HG03039 (cell line): ENCODE results near the gene NPL.

Experiments
- ATAC-seq: cut with Tn5 transposase; IDR thresholded peaks from one replicate; pipeline ENCODE4 v1.9.1; 2021; ENCODE audit warnings: mild to moderate bottlenecking, moderate library complexity; ENCODE audit not compliant: unreplicated experiment

Gene NPL

GRCh38 chr1:182861994-182862393, 72.4 kb downstream of the NPL start:
- ATAC-seq: no peak

DNA sequence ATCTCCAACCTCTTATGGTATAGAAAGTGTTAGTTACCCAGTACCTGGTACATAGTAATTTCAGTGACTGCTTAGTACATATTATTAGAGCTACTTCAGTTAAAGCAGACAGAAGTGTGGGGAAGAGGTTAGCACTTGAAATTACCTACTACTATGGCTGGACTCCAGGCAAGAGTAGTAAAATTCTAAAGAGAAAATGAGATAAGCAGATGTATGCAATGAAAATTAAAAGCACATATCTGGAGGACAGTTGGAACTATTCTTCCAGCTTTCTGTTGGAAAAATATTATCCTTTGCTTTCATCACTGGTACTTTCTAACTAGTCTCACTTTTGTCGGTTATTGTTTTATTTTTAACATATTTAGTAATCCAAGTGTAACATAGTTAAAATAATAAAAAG, 73.3 kb downstream of the NPL start:
- no peak for ATAC-seq

DNA sequence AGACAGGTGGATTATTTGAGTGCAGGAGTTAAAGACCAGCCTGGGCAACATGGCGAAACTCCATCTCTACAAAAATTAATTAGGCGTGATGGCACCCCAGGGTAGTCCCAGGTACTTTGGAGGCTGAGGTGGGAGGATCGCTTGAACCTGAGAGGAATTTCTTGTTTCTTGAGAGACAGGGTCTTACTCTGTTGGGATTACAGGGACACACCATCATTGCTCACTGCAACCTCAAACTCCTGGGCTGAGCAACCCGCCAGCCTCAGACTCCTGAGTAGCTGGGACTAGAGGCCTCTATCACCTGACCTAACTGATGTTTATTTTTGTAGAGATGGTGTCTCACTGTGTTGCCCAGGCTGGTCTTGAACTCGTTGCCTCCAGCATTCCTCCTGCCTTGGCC, 74.4 kb downstream of the NPL start:
- no peak for ATAC-seq

DNA sequence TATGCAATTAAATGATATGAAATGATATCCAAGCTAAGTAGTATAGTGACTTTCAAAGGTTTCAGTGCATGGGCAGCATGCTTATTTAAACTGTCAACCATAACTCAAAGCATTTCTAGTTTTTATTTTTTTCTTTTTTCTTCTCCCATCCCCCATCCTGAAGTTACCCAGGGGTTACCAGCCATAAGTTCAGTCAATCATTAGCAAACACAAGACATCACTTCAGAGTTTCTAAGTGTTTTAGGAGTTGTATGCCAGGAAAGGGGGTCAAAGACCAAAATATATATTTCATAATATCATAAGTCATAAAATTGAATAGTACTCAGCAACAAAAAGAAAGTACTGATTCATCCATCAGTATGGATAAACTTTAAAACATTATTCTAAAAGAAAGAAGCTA, 78.3 kb downstream of the NPL start:
- ATAC-seq: no peak

DNA sequence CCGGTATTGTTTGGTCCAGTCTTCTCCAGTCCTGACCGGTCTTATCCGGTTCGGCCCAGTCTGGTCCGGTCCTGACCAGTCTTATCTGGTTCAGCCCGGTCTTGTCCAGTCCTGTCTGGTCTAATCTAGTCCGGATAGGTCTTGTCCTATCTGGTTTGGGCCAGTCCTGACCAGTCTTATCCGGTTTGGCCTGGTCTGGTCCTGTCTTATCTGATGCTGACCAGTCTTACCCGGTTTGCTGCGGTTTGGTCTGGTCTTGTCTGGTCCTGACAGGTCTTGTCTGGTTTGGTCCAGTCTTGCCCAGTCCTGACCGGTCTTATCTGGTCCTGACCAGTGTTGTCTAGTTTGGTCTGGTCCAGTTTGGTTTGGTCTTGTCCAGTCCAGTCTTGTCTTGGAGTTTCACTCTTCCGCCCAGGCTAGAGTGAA, 79.7 kb downstream of the NPL start:
- no peak for ATAC-seq

DNA sequence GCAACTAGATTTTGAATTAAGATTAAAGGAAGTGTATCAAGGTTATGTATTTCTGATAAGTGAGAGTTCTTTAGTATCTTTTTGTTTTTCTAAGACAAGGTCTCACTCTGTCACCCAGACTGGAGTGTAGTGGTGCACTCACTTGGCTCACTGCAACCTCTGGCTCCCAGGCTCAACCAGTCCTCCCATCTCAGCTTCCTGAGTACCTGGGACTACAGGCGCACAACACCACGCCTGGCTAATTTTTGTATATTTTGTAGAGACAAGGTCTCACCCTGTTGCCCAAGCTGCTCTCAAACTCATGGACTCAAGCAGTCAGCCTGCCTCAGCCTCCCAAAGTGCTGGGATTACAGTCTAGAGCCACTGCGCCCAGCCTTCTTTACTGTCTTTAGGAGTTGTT, 83.3 kb downstream of the NPL start:
- no peak for ATAC-seq

- ATAC-seq: no peak
Observed at GRCh38 chr1:182875889-182876288, 86.3 kb downstream of the NPL start.

DNA sequence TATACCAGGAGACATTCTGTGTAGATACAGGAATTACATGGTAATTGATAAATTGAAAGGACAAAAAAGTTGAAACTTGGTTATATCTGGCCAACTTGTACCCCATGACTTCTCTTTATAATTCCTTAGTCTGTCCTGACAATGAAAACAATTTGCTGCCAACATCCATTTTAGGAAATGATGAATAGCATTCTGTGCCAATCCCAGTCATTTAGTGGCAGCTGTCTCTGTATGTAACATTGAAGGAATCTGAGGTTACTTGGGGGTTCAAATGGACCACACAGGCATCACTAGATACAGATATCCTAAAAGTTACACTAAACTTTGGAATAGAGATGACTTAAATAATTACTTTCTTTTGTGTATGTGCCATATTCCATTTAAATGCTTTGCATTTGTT, 87.8 kb downstream of the NPL start:
- ATAC-seq: no peak

DNA sequence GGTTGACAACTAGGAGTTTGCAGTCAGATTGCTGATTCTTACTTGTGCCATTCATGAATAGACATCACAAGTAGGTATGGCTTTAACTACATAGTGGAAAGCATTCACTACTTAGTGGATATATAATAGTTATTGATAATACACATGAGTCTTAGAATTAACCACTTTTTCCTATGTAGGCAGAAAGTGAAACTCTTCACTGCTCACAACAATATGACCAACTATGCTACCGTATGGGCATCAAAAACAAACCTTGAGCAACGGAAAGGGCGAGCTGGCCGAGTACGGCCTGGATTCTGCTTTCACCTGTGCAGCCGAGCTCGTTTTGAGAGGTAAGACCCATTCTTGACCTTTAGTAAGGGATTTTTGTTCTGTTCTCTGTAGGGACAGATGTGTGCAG, 88.3 kb downstream of the NPL start:
- ATAC-seq: no peak
